HEK293T (cell line): ENCODE measurements around the gene SLC35A3.

Source experiments
- CTCF ChIA-PET: fragments of 350-600 bp; formaldehyde crosslinking; extraction: SDS; loops from one replicate; lab custom pipeline; 2021; ENCODE audit warnings: antibody characterized with exemption, inconsistent platforms; lab: Yijun Ruan, JAX
- POLR2A ChIA-PET: fragments of 350-600 bp; formaldehyde crosslinking; extraction: SDS; loops from one replicate; lab custom pipeline; 2020; ENCODE audit warnings: antibody characterized with exemption, inconsistent platforms; lab: Yijun Ruan, JAX
- DNase-seq: peaks from one replicate; pipeline ENCODE4 v3.0.0; 2012; ENCODE audit warnings: mixed read lengths; ENCODE audit errors: extremely low spot score
- ARNT ChIP-seq: fragments of 450-650 bp; IDR thresholded peaks from 2 replicates; pipeline ENCODE4 v1.6.1; 2017; ENCODE audit warnings: mild to moderate bottlenecking
- BHLHE40 ChIP-seq: fragments of 450-650 bp; IDR thresholded peaks from 2 replicates; pipeline ENCODE4 v1.6.1; 2016; ENCODE audit warnings: mild to moderate bottlenecking, moderate library complexity, borderline replicate concordance
- CTBP1 ChIP-seq: fragments of 450-650 bp; IDR thresholded peaks from 2 replicates; pipeline ENCODE4 v1.6.1; 2016; ENCODE audit warnings: borderline replicate concordance
- ELF4 ChIP-seq: fragments of 450-650 bp; IDR thresholded peaks from 2 replicates; pipeline ENCODE4 v1.6.1; 2017; ENCODE audit warnings: antibody characterized with exemption
- FOXA1 ChIP-seq: fragments of 450-650 bp; IDR thresholded peaks from 2 replicates; pipeline ENCODE4 v1.6.1; 2016; ENCODE audit warnings: mild to moderate bottlenecking
- FOXK2 ChIP-seq: fragments of 450-650 bp; IDR thresholded peaks from 2 replicates; pipeline ENCODE4 v1.6.1; 2016; ENCODE audit warnings: mild to moderate bottlenecking
- FOXM1 ChIP-seq: fragments of 450-650 bp; IDR thresholded peaks from 2 replicates; pipeline ENCODE4 v1.6.1; 2017; ENCODE audit warnings: mild to moderate bottlenecking, borderline replicate concordance
- HDGF ChIP-seq: fragments of 450-650 bp; IDR thresholded peaks from 2 replicates; pipeline ENCODE4 v1.6.1; 2017; ENCODE audit warnings: antibody characterized with exemption, borderline replicate concordance
- L3MBTL2 ChIP-seq: fragments of 450-650 bp; conservative IDR thresholded peaks from 2 replicates; pipeline ENCODE4 v1.6.1; 2016; ENCODE audit warnings: mild to moderate bottlenecking
- LEF1 ChIP-seq: fragments of 450-650 bp; IDR thresholded peaks from 2 replicates; pipeline ENCODE4 v1.6.1; 2017; ENCODE audit warnings: mild to moderate bottlenecking, borderline replicate concordance
- NFRKB ChIP-seq: fragments of 450-650 bp; IDR thresholded peaks from 2 replicates; pipeline ENCODE4 v1.6.1; 2016; ENCODE audit warnings: mild to moderate bottlenecking, moderate library complexity
- SP1 ChIP-seq: fragments of 450-650 bp; IDR thresholded peaks from 2 replicates; pipeline ENCODE4 v1.6.1; 2017
- SUZ12 ChIP-seq: fragments of 450-650 bp; IDR thresholded peaks from 2 replicates; pipeline ENCODE4 v1.6.1; 2016; ENCODE audit warnings: mild to moderate bottlenecking
- TARDBP ChIP-seq: fragments of 450-650 bp; IDR thresholded peaks from 2 replicates; pipeline ENCODE4 v1.6.1; 2016
- ZNF384 ChIP-seq: fragments of 450-650 bp; IDR thresholded peaks from 2 replicates; pipeline ENCODE4 v1.6.1; 2016
- TF ChIP-seq, protein P1 (sequence below): fragments of 450-650 bp; IDR thresholded peaks from 2 replicates; pipeline ENCODE4 v1.6.1; 2016

The SLC35A3 gene

DNA sequence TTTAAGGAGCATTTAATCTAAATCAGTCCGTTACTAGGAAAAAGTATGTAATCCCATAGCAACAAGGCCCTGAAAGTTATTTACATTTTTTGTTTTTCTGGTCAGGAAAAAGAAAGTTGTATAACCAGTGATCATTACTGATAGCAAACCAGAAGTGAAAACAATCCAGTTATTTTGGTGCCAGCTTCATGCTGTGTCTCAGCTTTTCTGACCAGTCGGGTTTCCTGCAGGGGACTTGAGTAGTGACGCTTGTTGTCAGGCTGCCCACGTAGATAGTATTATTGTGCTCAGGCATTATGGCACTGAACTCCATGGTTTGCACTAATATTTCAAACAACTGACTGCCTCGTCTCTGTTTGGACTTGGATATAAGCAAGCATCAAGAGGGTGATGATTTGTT, 107.7 kb downstream of the SLC35A3 start:
- ChIA-PET POLR2A (no interaction called here), CTCF (no interaction called here)
- no peak for DNase-seq
- TF ChIP-seq NFRKB (no peak), FOXA1 (no peak), SUZ12 (no peak), ELF4 (no peak), FOXM1 (no peak), BHLHE40 (no peak), TARDBP (no peak), ZNF384 (no peak), ARNT (no peak), CTBP1 (no peak), L3MBTL2 (no peak), LEF1 (no peak), HDGF (no peak)
- TF ChIP-seq, protein P1, sequence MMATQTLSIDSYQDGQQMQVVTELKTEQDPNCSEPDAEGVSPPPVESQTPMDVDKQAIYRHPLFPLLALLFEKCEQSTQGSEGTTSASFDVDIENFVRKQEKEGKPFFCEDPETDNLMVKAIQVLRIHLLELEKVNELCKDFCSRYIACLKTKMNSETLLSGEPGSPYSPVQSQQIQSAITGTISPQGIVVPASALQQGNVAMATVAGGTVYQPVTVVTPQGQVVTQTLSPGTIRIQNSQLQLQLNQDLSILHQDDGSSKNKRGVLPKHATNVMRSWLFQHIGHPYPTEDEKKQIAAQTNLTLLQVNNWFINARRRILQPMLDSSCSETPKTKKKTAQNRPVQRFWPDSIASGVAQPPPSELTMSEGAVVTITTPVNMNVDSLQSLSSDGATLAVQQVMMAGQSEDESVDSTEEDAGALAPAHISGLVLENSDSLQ, result no peak

DNA sequence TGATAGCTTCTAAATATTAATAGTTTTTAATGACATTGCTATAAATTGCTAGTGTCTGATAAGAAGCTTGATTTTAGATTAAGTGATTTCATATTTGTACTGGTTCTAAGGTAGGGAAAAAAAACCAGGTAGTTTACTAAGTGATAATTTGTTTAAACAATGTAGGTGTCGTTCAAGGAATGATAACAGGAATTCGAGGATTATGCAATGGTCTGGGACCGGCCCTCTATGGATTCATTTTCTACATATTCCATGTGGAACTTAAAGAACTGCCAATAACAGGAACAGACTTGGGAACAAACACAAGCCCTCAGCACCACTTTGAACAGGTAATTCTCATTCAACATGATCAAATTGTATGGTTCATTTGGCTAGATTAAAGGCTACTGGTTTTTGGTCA, 110.5 kb downstream of the SLC35A3 start:
- TF ChIP-seq SUZ12 (no peak), ARNT (no peak), SP1 (no peak), FOXK2 (no peak), HDGF (no peak), FOXM1 (no peak), CTBP1 (no peak), LEF1 (no peak), L3MBTL2 (no peak), NFRKB (no peak), FOXA1 (no peak), ELF4 (no peak), BHLHE40 (no peak), TARDBP (no peak), ZNF384 (no peak)
- TF ChIP-seq, protein P1, result no peak
- POLR2A ChIA-PET, result no interaction called here
- CTCF ChIA-PET, result no interaction called here
- no peak for DNase-seq
